ENCODE measurements around the gene OR2C3.

DNA sequence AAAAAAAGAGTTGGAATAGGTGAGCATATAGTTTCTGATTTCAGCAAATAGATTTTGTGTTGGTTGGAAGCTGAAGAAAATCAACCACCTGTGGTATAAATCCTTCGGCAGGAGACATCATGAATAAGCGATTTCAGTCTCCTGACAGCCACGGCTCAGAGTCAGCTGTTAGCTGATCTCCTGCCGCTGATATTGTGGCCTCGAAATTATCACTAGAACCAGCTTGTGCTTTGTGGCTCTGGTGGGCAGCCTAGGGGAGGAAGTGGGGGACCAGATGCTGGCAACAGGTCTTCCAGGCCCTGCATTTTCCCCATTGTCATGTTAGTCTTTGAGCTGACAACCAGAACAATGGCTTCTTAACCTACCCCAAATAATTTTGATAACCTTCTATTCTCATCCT lies 11.9 kb upstream of the OR2C3 start:
- TF ChIP-seq ELF1 (IDR thresholded peaks at IDR 0.05) = no peak
- TF ChIP-seq, protein P1, sequence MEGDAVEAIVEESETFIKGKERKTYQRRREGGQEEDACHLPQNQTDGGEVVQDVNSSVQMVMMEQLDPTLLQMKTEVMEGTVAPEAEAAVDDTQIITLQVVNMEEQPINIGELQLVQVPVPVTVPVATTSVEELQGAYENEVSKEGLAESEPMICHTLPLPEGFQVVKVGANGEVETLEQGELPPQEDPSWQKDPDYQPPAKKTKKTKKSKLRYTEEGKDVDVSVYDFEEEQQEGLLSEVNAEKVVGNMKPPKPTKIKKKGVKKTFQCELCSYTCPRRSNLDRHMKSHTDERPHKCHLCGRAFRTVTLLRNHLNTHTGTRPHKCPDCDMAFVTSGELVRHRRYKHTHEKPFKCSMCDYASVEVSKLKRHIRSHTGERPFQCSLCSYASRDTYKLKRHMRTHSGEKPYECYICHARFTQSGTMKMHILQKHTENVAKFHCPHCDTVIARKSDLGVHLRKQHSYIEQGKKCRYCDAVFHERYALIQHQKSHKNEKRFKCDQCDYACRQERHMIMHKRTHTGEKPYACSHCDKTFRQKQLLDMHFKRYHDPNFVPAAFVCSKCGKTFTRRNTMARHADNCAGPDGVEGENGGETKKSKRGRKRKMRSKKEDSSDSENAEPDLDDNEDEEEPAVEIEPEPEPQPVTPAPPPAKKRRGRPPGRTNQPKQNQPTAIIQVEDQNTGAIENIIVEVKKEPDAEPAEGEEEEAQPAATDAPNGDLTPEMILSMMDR (IDR thresholded peaks at IDR 0.05) = no peak
- TF ChIP-seq, protein P2, sequence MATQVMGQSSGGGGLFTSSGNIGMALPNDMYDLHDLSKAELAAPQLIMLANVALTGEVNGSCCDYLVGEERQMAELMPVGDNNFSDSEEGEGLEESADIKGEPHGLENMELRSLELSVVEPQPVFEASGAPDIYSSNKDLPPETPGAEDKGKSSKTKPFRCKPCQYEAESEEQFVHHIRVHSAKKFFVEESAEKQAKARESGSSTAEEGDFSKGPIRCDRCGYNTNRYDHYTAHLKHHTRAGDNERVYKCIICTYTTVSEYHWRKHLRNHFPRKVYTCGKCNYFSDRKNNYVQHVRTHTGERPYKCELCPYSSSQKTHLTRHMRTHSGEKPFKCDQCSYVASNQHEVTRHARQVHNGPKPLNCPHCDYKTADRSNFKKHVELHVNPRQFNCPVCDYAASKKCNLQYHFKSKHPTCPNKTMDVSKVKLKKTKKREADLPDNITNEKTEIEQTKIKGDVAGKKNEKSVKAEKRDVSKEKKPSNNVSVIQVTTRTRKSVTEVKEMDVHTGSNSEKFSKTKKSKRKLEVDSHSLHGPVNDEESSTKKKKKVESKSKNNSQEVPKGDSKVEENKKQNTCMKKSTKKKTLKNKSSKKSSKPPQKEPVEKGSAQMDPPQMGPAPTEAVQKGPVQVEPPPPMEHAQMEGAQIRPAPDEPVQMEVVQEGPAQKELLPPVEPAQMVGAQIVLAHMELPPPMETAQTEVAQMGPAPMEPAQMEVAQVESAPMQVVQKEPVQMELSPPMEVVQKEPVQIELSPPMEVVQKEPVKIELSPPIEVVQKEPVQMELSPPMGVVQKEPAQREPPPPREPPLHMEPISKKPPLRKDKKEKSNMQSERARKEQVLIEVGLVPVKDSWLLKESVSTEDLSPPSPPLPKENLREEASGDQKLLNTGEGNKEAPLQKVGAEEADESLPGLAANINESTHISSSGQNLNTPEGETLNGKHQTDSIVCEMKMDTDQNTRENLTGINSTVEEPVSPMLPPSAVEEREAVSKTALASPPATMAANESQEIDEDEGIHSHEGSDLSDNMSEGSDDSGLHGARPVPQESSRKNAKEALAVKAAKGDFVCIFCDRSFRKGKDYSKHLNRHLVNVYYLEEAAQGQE (IDR thresholded peaks at IDR 0.05; ENCODE audit: low read depth, low read length) = no peak
- TF ChIP-seq, protein P3, sequence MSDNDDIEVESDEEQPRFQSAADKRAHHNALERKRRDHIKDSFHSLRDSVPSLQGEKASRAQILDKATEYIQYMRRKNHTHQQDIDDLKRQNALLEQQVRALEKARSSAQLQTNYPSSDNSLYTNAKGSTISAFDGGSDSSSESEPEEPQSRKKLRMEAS (IDR thresholded peaks at IDR 0.05; ENCODE audit: low read depth) = no peak
- no peak for TF ChIP-seq JUND (IDR thresholded peaks at IDR 0.05)
- no peak for TF ChIP-seq NRF1 (IDR thresholded peaks at IDR 0.05; ENCODE audit: low read depth, low read length)
- no peak for TF ChIP-seq EP300 (IDR thresholded peaks at IDR 0.05; ENCODE audit: borderline replicate concordance in 1 of 2, low read depth in 1 of 2, low read length in 1 of 2)
- no peak for TF ChIP-seq SIN3A (IDR thresholded peaks at IDR 0.05; ENCODE audit: borderline replicate concordance, low read depth, low read length)
- TF ChIP-seq EZH2phosphoT487 (IDR thresholded peaks at IDR 0.05; ENCODE audit: borderline replicate concordance, low read depth) = no peak
- no peak for TF ChIP-seq TCF12 (IDR thresholded peaks at IDR 0.05)

Measured in SK-N-SH (cell line).